ENCODE measurements around the gene CDC42BPB.

Gene CDC42BPB

DNA sequence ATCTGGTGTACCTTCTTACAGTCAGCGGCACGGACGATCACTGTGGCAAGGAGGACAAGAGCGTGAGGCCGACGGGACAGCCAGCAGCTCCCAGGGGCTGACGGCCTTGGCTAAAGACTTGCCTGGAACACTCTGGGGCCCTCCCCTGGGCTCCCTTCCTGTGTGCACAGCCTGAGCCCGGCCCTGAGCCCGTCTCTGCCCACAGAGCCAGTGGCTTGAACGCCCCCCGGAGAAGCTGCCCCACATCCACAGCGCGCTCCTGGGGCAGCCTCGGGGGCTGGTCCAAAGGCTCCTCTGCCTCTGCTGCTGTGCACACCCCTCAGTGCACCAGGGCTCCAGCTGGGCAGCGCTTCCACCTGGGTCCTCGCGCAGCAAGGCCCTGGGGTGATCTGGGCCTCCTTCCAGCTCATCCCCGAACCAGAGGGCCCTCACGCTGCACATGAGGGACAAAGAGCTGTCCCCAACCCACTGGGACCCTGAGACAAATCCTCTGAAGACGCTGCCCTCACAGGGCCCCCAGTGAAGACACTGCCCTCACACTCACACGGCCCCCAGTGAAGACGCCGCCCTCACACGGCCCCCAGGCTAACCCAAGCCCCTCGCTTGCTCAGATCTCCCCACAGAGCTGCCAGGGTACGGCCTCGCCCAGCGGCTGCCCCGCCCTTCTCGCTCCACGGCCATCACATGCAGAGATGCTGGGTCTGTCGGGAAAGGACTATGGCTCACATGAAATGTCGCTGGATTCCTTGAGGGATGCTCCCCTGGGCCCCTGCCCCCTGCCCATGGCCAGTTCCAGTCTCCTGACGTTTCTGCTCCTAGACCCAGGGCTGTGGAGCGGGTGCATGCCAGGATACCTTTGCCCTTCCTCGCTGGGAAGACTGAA, 112.7 kb downstream of the CDC42BPB start:
- DNase-seq (ENCODE audit: low read depth), result no peak

DNA sequence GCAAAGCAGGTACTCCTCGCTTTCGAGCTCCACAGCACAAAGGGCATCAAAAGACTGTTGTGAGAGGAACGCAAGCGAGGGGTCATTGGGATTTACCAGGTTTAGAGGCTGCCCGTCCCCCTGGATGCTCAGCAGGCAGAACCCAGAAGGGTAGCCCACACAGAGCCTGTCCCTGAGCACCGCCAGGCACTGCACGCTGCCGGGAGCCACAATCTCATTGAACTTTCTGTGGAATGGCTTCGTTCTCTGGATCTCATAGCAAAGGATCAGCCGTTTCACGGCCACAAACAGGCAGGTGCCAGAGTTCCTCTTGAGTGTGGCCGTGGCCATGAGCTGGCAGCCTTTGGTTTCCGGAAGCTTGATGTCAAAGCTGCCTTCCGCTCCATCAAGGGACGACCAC, 113.4 kb downstream of the CDC42BPB start:
- DNase-seq (ENCODE audit: low read depth), result no peak

DNA sequence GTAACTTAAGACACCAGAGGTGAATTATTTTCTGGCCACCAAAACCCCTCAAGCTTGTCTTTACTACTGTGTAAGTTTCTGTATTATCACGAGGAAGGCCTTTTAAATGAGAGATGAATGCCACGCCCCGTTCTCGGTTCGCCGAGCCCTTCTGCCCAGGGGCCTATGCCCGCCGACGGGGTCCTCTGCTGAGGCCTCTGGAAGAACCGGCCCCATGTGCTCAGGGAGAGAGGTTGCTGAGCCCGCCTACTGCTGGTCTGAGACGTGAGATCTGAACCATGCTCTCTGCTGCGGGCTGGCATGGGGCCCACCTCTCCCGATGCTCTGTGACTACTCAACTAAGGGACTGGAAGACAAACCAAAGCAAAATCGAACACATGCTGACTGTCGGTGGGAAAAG, 113.9 kb downstream of the CDC42BPB start:
- DNase-seq (ENCODE audit: low read depth), result no peak

DNA sequence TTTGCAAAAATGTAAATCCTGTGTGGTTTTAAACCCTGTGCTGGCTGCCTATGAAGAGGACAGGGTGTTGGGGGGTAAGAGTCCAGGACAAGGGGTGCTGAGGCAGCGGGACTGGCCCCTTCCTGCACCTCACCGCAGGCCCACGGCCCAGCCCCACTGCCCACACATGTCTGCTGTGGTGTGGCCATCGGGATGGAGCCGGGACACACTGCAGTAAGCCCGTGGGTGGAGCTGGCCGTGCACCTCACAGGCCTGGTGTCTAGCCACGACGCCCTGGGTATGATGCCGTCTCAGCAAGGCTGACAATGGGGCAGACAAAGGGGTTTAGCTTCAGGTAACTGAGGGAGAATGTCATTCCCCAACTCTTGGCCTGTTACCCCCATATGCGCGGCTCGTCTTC, 115.3 kb downstream of the CDC42BPB start:
- no peak for DNase-seq (ENCODE audit: low read depth)

DNA sequence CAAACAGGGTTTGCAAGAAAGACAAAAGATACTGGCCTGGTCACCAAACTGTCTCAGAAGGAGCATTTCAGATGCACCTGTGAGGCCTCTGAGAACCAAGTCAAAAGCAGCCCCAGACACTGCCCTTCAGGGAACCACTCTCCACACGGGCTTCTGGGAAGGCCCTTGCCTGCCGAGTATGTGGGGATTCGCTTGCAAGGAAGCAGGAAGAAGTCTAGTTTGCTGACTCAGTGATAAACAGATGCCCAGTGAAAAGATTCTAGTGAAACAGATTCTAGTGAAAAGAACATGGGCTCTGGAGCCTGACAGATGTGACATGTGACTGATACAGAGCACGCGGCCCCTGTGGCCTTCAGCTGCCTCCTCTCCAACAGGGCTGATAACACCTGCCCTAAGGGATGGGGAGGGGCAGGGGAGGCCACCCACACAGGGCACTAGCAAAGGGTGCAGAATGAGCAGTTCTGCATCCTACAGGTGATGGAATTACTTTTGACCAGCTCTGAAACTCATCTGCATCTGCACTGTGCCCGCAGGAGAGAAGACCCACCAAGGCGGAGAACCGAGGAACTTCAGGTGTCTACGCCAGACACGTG, 115.8 kb downstream of the CDC42BPB start:
- DNase-seq (ENCODE audit: low read depth), result no peak

DNA sequence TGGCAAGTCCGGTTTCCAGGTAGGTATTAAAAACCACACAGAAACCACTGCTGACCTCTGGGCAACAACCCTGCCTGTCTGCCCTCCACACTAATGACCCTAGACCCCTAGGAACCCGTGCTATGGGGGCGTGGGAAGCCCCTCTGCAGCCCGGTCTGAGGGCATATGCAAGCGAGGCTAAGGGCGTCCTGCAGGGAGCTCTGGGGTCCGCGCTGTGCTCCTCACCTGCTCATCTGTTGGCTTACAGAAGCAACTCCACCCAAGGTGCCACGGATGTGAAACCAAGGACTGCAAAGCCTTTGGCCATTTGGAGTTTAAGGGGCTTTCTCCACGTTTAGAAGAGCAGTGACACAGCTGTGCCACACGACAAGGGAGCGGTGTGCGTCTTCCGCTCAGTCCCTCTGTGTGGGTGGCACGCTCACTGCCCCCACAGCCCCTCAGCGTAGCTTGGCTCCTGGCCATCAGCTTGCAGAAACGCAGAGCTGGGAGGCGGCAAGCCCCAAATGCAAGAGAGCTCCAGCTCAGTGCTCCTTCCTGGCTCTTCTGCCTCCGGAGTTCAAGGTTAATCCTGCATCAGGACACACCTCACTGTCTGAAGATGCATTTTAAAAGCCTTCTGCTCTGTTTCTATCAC, 116.5 kb downstream of the CDC42BPB start:
- DNase-seq (ENCODE audit: low read depth), result no peak

DNA sequence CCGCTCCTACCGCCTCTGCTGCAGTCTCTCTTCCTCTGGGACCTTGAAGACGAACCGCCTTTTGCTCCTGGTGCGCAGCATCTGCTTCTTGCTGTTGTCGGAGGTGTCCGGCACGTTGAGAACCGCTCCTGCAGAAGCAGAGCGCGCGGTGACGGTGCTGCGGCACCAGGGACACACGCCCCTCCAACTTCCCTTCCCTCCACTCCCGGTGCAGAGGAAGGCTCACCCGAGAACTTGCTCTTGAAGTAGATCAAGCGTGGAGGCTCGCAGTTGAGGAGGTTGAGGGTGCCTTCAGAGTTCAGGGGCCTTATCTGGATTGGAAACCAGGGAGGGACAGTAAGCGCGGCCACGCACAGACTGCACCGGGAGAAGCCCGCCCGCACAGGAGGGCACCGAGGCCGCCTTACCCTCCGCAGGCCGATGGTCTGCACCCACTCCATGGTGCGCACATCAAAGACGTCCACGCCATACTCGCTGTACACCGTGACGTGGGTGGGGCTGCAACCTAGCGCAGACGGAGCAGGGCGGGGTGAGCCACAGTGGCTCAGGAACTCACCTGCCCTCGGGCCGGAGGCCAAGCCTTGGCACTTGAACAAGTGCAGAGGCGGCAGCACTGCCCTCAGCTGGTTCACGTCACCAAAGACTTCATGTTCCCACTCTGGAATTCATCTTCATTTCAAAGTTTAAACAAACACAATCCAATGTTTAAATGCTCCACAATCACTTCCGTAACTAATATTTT, 117.4 kb downstream of the CDC42BPB start:
- no peak for DNase-seq (ENCODE audit: low read depth)

DNA sequence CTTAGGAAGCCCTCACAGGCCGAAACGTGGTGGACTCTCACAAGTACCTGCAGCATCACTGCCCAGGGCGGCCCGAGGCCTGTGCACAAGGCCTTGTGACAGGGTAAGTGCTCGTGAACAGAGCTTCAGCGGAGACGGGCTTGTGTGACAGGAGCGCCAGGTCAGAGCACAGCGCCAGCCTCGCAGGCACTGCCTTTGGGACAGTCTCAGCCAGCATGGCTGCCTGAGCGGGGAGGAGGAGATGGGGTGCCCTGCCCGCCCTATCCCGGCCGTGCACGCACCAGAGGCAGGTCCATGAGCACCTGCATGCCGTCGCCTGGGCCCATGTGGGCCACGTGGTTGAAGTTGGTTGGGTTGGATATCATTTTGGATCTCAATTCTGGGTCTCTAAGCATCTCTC, 118.0 kb downstream of the CDC42BPB start:
- DNase-seq (ENCODE audit: low read depth), result no peak

DNA sequence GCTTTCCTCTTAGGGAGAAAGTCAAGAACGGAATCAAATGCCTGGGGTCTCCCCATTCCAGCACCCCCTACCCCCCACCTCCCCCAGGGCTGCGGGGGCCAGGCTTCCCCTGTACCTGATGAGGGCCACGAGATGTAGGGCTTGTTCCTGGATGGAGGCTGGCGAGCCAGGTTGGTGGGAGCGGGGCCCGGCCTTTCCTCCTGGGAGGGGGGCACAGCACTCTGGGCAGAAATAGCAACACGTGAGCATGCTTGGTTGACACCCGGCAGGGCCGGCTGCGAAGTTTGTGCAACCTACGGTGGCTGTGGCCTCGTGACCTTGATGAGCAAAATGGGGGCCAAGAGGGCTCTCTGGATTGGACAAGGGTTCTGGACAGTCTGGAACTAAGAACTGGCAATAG, 119.2 kb downstream of the CDC42BPB start:
- no peak for DNase-seq (ENCODE audit: low read depth)

DNA sequence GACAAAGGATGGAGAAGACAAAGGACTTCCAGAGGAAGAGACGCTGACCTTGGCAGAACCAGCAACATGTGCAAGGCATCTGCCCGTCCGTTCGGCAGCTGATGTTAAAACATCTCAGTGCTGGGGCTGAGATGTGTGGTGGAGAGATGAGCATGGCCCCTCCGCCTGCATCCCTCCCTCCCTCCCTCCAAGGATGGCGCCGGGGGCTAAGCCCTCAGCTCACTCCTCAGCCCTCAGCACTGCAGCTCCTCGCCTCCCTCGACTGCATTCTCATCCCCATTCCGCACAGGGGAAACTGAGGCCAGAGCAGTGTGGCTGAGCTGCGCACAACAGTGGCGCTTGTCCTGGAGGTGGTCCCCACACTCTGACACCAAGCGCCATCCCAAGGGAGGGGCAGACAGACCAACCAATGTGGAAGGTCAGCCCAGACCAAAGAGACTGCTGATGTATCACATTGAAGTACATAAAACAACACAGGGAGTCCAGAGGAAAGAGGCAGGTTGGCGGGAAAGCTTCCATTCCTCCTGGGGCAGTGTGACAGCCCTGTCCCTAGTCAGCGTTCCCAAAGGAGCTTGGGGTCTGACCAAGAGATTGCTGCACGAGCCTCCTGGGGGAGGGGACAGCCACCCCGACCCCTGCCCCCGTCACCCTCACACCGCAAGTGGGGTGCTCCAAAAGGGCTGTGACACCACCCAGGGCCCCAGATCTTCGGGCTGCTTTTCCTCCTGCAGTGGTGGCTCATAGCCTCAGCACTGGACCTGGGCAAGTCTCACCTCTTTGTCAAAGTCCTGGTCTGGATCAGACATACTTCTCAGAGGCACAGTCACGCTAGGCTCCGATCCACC, 119.8 kb downstream of the CDC42BPB start:
- DNase-seq (ENCODE audit: low read depth), result no peak

DNA sequence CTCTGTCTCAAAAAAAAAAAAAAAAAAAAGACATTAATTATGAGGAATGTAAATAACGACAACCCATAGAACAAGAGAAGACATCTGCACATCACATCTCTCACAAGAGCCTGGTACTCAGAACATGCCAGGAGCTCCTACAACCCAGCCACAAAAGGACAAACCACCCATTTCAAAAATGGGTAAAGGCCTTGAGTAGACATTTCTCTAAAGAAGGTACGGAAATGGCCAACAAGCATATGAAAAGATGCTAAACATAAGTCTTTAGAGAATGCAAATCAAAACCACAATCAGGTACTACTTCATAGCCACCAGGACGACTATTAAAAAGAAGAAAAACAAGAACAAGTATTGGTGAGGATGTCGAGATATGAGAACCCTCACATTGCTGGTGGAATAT, 121.6 kb downstream of the CDC42BPB start:
- no peak for DNase-seq (ENCODE audit: low read depth)

DNA sequence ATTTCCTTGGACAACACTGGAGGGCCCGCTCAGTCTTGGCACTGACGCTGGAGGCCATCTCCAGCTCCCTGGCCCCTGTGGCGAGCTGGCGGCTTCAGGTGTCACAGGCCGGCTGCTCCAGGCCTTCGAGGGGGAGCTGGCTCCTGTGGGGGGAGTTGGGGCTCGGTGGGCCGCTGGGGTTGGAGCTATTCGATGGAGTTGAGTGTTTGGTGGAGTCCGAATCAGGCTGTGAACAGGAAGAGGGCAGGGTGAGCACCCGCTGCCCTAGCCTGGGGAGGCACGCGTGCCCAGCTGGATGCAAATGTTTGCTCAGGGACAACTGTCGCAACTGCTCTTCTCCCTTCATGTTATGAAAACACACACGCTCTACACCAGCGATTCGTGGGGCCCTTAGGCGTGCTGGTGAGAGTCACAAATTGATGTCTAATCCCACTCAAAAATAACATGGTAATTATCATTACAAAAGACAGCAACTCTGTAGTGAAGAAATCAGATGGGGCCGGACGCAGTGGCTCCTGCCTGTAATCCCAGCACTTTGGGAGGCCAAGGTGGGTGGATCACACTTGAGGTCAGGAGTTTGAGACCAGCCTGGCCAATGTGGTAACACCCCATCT, 123.6 kb downstream of the CDC42BPB start:
- no peak for DNase-seq (ENCODE audit: low read depth)

DNA sequence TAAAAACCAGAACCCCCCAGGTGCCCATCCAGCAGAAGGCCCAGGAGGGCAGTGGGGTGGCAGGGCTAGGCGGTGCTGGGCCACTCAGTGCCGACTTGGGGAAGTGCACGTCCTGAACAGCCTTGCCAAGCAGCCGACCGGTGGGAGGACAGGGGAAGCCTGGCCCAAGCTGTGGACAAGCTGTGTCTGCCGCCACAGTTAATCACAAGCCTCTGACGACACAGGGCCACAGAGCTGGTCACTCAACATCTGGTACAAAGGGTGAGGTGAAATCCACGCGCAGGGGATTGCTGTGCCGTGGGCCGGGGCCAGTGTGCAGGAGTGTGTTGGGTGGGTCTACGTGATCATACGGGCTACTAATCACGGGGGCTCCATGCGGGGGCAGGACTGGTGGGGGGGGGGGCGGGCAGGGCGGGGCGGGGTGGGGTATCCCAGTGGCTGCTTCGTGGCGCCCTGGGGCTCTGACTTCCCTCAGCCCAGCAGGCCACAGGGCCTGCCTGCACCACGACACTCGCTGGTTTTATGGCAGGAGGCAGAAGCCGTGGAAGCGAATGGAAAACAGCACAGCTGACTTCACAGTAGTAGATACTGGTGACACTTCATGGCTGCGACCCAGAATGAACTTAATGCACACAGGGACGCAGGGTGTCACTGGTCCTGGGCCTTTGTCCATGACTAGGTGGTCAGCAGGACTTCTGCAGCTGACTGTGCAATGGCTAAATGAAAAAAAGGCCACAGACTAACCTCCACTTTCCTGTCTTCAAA, 124.7 kb downstream of the CDC42BPB start:
- no peak for DNase-seq (ENCODE audit: low read depth)

DNA sequence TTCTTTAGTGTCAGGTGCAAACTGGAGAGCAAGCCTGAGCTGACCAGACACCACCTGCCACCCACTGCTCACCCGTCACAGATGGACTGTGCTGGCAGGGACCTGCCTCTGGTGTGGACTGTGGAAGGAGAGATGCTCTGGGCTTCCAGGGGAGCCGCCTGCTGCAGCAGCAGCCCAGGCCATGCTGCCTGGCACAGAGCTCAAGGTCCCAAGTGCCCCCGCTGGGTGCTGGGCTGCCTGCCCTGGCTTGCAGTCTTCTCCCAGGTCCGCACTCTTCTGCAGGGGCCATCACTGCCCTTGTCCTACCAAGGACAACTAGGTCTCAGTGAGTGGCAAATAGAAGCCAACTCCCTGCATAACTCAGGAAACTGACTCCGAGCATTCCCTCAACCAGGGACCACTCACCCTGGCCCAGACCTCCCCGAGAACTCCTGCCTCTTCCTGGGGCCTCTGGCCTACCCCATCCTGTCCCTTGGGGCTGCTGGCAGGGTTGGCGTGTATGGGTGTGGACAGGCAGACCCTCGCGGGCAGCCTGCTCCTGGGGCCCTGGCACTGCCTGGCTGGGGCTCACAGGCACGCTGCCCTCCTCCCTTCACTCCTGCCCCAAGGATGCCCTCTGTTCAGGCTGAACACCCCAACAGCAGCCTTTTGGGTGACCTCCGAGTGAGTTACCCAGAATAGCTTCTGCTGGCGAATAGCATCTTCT, 125.6 kb downstream of the CDC42BPB start:
- DNase-seq (ENCODE audit: low read depth), result no peak

DNA sequence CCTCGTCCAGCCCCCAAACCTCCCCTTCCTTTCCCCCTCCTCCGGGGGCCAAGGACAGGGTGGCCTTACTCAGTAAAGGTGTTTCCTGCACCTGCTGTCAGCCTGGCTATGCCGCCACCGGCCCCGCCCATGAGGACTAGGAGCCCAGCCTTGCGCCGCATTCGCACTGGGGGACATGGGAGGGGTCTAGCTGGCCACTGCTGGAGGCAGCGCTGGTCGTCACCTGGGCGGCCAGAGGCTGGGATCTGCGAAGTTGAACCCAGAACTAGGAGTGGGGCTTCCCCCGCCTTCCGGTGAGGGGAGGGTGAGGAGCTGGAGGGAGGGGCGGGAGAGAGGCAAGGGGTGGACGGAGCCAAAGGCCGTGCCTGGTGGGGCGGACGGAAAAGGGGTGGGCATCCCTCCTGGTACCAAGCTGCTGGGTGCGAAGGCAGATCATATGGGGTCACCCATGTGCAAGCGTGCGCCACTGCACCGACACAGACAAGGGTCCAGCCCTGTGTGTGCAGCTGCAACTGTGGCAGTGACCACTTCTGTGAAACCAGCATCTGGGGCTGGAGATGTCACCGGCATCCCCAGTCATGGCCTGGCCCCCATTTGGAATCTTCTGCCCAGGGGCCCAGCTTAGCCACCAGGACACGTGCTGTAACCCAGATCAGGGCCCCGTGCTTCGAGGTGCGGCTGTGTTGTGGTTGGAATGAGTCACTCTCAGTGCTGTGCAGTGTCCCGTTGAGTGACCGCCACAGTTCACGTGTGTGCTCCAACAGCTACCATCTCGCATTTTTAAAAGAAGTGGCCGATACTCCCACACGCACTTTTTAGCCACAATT, 126.4 kb downstream of the CDC42BPB start:
- DNase-seq (ENCODE audit: low read depth), result no peak

DNA sequence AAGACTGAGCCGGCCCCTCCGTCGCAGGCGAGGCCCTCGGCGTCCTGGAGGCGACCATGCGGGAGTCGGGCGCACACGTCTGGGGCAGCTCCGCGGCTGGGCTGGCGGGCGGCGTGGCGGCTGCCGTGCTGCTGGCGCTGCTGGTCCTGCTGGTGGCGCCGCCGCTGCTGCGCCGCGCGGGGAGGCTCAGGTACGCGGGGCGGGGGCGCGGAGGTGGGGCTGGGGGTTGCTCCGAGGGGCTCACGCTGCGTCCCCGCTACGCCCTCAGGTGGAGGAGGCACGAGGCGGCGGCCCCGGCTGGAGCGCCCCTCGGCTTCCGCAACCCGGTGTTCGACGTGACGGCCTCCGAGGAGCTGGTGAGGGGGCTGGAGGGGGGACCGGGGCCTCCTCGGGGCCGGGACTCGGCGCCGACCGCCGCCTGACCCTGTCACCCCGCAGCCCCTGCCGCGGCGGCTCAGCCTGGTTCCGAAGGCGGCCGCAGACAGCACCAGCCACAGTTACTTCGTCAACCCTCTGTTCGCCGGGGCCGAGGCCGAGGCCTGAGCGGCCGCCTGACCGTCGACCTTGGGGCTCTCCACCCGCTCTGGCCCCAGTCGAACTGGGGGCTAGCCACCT, 127.1 kb downstream of the CDC42BPB start:
- DNase-seq (ENCODE audit: low read depth), result no peak

DNA sequence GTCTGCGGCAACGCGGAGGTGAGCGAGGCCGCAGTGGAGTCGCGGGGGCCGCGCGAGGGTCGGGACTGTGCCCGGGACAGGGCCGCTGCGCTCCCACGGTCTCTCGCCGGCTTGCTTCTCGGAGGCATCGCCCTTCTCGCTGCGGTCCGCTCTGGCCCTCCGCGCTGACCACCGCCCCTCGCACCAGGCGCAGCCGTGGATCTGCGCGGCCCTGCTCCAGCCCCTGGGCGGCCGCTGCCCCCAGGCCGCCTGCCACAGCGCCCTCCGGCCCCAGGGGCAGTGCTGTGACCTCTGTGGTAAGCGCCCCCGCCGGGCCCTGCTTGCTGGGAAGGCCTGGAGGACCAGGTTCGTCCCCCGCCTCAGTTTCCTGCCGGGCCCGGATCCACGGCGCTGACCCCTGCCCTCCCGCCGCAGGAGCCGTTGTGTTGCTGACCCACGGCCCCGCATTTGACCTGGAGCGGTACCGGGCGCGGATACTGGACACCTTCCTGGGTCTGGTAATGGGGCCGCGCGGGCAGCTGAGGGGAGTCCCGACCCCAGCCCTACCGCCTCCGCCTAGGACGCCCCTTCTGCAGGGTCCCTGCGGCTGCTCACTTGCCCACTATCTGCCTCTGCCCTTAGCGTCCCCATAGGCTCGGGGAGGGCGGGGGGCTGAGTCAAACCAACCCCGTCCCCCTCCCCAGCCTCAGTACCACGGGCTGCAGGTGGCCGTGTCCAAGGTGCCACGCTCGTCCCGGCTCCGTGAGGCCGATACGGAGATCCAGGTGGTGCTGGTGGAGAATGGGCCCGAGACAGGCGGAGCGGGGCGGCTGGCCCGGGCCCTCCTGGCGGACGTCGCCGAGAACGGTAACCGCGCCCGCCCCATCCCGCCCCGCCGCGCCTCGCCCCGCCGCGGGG, 127.9 kb downstream of the CDC42BPB start:
- DNase-seq (ENCODE audit: low read depth), result no peak

All from HS-5 (cell line).